B cell (primary cell): ENCODE data around the gene MOB2. TPM values are rescaled to one million over a fixed set of nuclear protein-coding genes. Genes with fewer than 3 reads are reported as not detected.

Experiments
- ATAC-seq: fragments of 200-7000 bp; cut with Tn5 transposase; one replicate; pipeline ENCODE4 v1.10.0; 2021; ENCODE audit warnings: low read depth, mild to moderate bottlenecking, moderate number of reproducible peaks, moderate library complexity
- CTCF ChIA-PET: fragments of 350-600 bp; sonication (Branson Sonifier 250); formaldehyde crosslinking; loops from one replicate; lab custom pipeline; 2021; ENCODE audit warnings: antibody characterized with exemption, inconsistent platforms; lab: Charles Lee
- POLR2A ChIA-PET: fragments of 350-600 bp; sonication (Branson Sonifier 250); formaldehyde crosslinking; loops from one replicate; lab custom pipeline; 2021; ENCODE audit warnings: antibody characterized with exemption; lab: Charles Lee
- DNase-seq: peaks from one replicate; pipeline ENCODE4 v3.0.0; 2013
- H2AFZ ChIP-seq: 2 replicates; pipeline ENCODE4 v1.6.1; 2012; ENCODE audit warnings: mild to moderate bottlenecking, low read depth, low read length; ENCODE audit not compliant: insufficient read depth, poor library complexity, severe bottlenecking
- H3K27ac ChIP-seq, 2 donors: 1 replicate in 1 of 2; 2 replicates in 1 of 2; pipeline ENCODE4 v1.5.1; 2012 to 2013; ENCODE audit warnings: low read length in 2 of 2, mild to moderate bottlenecking in 2 of 2, moderate library complexity in 1 of 2
- H3K27me3 ChIP-seq, 4 experiments: fragments of 200-600 bp in 1 of 4; sonication (generic) in 1 of 4; replicated peaks in 1 of 4; 1 replicate in 2 of 4; 2 replicates in 2 of 4; pipeline versions ENCODE4 v1.6.1 to v1.7.0; 2013 to 2016; ENCODE audit warnings: low read length in 3 of 4, mild to moderate bottlenecking in 2 of 4, mixed read lengths in 1 of 4, moderate library complexity in 1 of 4; ENCODE audit not compliant: insufficient read depth in 4 of 4, control insufficient read depth in 3 of 4; ENCODE audit errors: control extremely low read depth in 1 of 4
- H3K36me3 ChIP-seq, 2 experiments: replicated peaks in 1 of 2; 1 replicate in 1 of 2; 2 replicates in 1 of 2; pipeline versions ENCODE4 v1.6.1 to v1.7.1; 2013; ENCODE audit warnings: low read length in 1 of 2; ENCODE audit not compliant: insufficient read depth in 2 of 2, control insufficient read depth in 1 of 2; ENCODE audit errors: control extremely low read depth in 1 of 2, extremely low read depth in 1 of 2
- H3K4me1 ChIP-seq, 2 donors: fragments of 200-600 bp in 1 of 2; sonication (generic) in 1 of 2; 1 replicate in 1 of 2; 2 replicates in 1 of 2; pipeline versions ENCODE4 v1.5.1 to v1.6.1; 2013 to 2017; ENCODE audit warnings: low read length in 2 of 2; ENCODE audit not compliant: control insufficient read depth in 2 of 2, insufficient read depth in 2 of 2
- H3K4me2 ChIP-seq: replicated peaks from 2 replicates; pipeline ENCODE3; 2012; ENCODE audit warnings: mild to moderate bottlenecking, low read depth, low read length; ENCODE audit not compliant: poor library complexity, severe bottlenecking
- H3K4me3 ChIP-seq, 5 experiments: fragments of 200-600 bp in 1 of 5; sonication (generic) in 1 of 5; 1 replicate in 3 of 5; 2 replicates in 2 of 5; pipeline versions ENCODE4 v1.5.1 to v1.7.0; 2011 to 2016; ENCODE audit warnings: low read length in 4 of 5, mild to moderate bottlenecking in 4 of 5, low read depth in 2 of 5, control low read depth in 1 of 5, moderate library complexity in 1 of 5; ENCODE audit not compliant: insufficient read depth in 1 of 5; ENCODE audit errors: control extremely low read depth in 1 of 5, extremely low read depth in 1 of 5
- H3K79me2 ChIP-seq: fragments of 200-600 bp; sonication (generic); one replicate; pipeline ENCODE4 v1.6.0; 2016; ENCODE audit warnings: low read length; ENCODE audit not compliant: control insufficient read depth, insufficient read depth
- H3K9ac ChIP-seq: fragments of 200-600 bp; sonication (generic); 2 replicates; pipeline ENCODE4 v1.6.1; 2017; ENCODE audit warnings: mild to moderate bottlenecking, low read length, moderate library complexity
- H3K9me3 ChIP-seq, 3 donors: one replicate each; pipeline versions ENCODE4 v1.6.1 to v1.7.1; 2013; ENCODE audit warnings: low read length in 2 of 3; ENCODE audit not compliant: control insufficient read depth in 2 of 3, insufficient read depth in 1 of 3; ENCODE audit errors: control extremely low read depth in 1 of 3
- H4K20me1 ChIP-seq: 2 replicates; pipeline ENCODE4 v1.6.0; 2012; ENCODE audit warnings: mild to moderate bottlenecking, low read length; ENCODE audit not compliant: insufficient read depth, control insufficient read depth, poor library complexity, severe bottlenecking
- H3K27ac Mint-ChIP-seq: one replicate; pipeline ENCODE4 v1.8.0; 2021; ENCODE audit warnings: mixed read lengths
- H3K27me3 Mint-ChIP-seq: one replicate; pipeline ENCODE4 v1.8.0; 2021; ENCODE audit warnings: mixed read lengths
- H3K4me1 Mint-ChIP-seq: one replicate; pipeline ENCODE4 v1.8.0; 2021; ENCODE audit warnings: mixed read lengths
- H3K4me3 Mint-ChIP-seq: one replicate; pipeline ENCODE4 v1.8.0; 2021; ENCODE audit warnings: mixed read lengths
- H3K9me3 Mint-ChIP-seq: one replicate; pipeline ENCODE4 v1.8.0; 2022; ENCODE audit warnings: mixed read lengths; ENCODE audit not compliant: insufficient read depth
- EZH2 ChIP-seq: IDR thresholded peaks from 2 replicates; pipeline ENCODE4 v1.6.1; 2012; ENCODE audit warnings: borderline replicate concordance, low read depth, mild to moderate bottlenecking, moderate library complexity, low read length; ENCODE audit not compliant: insufficient read depth, poor library complexity, severe bottlenecking
- WGBS: methylation state at CpG from one replicate; pipeline ENCODE4 v1.1.5; 2013; ENCODE audit warnings: missing lambda C conversion rate; ENCODE audit not compliant: insufficient coverage; 5-methylcytosine and 5-hydroxymethylcytosine counted together
- intact Hi-C: fragments of 100-400 bp; cut with micrococcal nuclease; formaldehyde crosslinking; loops from one replicate; pipeline ENCODE4 v1.10.0; 2022
- polyA plus RNA-seq: library from polyadenylated mRNA; depleted of rRNA; stranded (reverse); fragments of >200 nt; gene quantifications from 2 replicates; pipeline ENCODE4 v1.2.3, GENCODE V29; 2012
- total RNA-seq, 2 donors: library from RNA; stranded (reverse); fragments of 120-200 nt in 1 of 2; gene quantifications; 1 replicate in 1 of 2; 2 replicates in 1 of 2; pipeline versions ENCODE4 v1.2.3 to v1.2.4, GENCODE V29; 2013 to 2022
- TF ChIP-seq, protein P1 (sequence below): fragments of 200-600 bp; IDR thresholded peaks from one replicate; pipeline ENCODE4 v1.8.0; 2022; ENCODE audit warnings: antibody characterized with exemption, mild to moderate bottlenecking

Gene MOB2
- total and polyA plus RNA-seq, 2 donors (not counting 1 experiment from before 2014, with no cell fraction given), result 55.7 to 57.6 TPM

- Histone ChIP-seq H3K4me3 (no peak overlapping the region), H3K9me3 (no peaks in the 10 kb centered on the region), H3K4me2 (no peak overlapping the region), H3K79me2 (peaks cover 96% of the 10 kb centered on the region), H2AFZ (no peak overlapping the region), H3K27ac (no peak overlapping the region), H3K36me3 (peaks cover 0 to 4% of the 10 kb centered on the region in 2 experiments), H4K20me1 (peaks cover 97% of the 10 kb centered on the region), H3K4me1 (peaks cover 0 to 28% of the 10 kb centered on the region in 2 donors), H3K9ac (no peak overlapping the region), H3K27me3 (no peaks in the 10 kb centered on the region)
- DNase-seq (no peak), ATAC-seq (no peak)
- no peak overlapping the region for H3K27ac Mint-ChIP-seq
- POLR2A ChIA-PET, result no interaction called here
- H3K4me1 Mint-ChIP-seq, result peaks cover 50% of the 10 kb centered on the region
- H3K9me3 Mint-ChIP-seq, result no peaks in the 10 kb centered on the region
- no peaks in the 10 kb centered on the region for H3K27me3 Mint-ChIP-seq
- intact Hi-C loops, result loop anchor here (10.0 kb wide), 1 partner anchor 215 kb away; no protein-coding TSS in a partner anchor
- CTCF ChIA-PET, result no interaction called here
- TF ChIP-seq EZH2, result no peak
- TF ChIP-seq, protein P1, sequence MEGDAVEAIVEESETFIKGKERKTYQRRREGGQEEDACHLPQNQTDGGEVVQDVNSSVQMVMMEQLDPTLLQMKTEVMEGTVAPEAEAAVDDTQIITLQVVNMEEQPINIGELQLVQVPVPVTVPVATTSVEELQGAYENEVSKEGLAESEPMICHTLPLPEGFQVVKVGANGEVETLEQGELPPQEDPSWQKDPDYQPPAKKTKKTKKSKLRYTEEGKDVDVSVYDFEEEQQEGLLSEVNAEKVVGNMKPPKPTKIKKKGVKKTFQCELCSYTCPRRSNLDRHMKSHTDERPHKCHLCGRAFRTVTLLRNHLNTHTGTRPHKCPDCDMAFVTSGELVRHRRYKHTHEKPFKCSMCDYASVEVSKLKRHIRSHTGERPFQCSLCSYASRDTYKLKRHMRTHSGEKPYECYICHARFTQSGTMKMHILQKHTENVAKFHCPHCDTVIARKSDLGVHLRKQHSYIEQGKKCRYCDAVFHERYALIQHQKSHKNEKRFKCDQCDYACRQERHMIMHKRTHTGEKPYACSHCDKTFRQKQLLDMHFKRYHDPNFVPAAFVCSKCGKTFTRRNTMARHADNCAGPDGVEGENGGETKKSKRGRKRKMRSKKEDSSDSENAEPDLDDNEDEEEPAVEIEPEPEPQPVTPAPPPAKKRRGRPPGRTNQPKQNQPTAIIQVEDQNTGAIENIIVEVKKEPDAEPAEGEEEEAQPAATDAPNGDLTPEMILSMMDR, result no peak
- WGBS, result 98% methylated on average over 9 of the region's 20 CpGs
- no peak overlapping the region for H3K4me3 Mint-ChIP-seq
Observed at GRCh38 chr11:1509626-1510255, 23.2 kb upstream of the MOB2 start.

DNA sequence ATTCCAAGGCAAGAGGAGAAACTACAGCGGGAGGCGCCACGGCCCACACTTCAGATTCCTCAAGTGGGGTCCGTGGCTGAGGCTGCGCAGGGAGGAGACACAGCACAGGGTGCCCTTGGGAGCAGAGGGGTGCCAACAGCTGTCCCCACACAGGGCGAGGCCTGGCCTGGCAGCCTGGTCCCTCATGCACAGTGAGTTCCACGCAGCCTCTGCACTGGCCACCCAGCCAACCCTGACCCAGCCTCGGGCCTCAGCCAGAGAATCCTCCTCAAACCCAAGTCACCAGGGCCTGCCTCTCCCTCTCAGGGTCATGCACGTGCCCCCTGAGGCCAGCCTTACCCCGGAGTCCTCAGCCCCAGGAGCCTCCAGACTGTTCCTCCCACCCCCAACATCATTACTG is 22.4 kb upstream of the MOB2 start:
- Histone ChIP-seq H3K4me1 (peaks cover 0 to 28% of the 10 kb centered on the region in 2 donors), H3K27me3 (no peaks in the 10 kb centered on the region), H3K36me3 (peaks cover 0 to 4% of the 10 kb centered on the region in 2 experiments), H4K20me1 (peaks cover 97% of the 10 kb centered on the region), H2AFZ (no peak overlapping the region), H3K9ac (no peak overlapping the region), H3K79me2 (peaks cover 96% of the 10 kb centered on the region), H3K4me3 (no peak overlapping the region), H3K27ac (no peak overlapping the region), H3K4me2 (no peak overlapping the region), H3K9me3 (no peaks in the 10 kb centered on the region)
- ChIA-PET POLR2A (no interaction called here), CTCF (no interaction called here)
- ATAC-seq, result no peak
- H3K9me3 Mint-ChIP-seq, result no peaks in the 10 kb centered on the region
- intact Hi-C loops, result no loop called here
- TF ChIP-seq EZH2, result no peak
- TF ChIP-seq, protein P1, result no peak
- no peaks in the 10 kb centered on the region for H3K27me3 Mint-ChIP-seq
- no peak for DNase-seq
- no peak overlapping the region for H3K4me3 Mint-ChIP-seq
- 84% methylated on average over 10 of the region's 10 CpGs for WGBS
- H3K27ac Mint-ChIP-seq, result no peak overlapping the region
- H3K4me1 Mint-ChIP-seq, result peaks cover 47% of the 10 kb centered on the region
